AG10803 (cell line): ENCODE results near the gene IFIT3.
A peak's percentile ranks its signal among the peaks of the same experiment; 100 is the strongest.

Experiments
- DNase-seq: peaks from one replicate; pipeline ENCODE4 v3.0.0; 2010; ENCODE audit warnings: low read depth
- H3K4me3 ChIP-seq: 2 replicates; pipeline ENCODE4 v1.5.1; 2011; ENCODE audit warnings: mild to moderate bottlenecking, low read length, control low read depth
- TF ChIP-seq, protein P1 (sequence below): conservative IDR thresholded peaks from 2 replicates; pipeline ENCODE4 v1.5.1; 2011; ENCODE audit warnings: mild to moderate bottlenecking, low read length, control low read depth, inconsistent platforms

The IFIT3 gene

DNA sequence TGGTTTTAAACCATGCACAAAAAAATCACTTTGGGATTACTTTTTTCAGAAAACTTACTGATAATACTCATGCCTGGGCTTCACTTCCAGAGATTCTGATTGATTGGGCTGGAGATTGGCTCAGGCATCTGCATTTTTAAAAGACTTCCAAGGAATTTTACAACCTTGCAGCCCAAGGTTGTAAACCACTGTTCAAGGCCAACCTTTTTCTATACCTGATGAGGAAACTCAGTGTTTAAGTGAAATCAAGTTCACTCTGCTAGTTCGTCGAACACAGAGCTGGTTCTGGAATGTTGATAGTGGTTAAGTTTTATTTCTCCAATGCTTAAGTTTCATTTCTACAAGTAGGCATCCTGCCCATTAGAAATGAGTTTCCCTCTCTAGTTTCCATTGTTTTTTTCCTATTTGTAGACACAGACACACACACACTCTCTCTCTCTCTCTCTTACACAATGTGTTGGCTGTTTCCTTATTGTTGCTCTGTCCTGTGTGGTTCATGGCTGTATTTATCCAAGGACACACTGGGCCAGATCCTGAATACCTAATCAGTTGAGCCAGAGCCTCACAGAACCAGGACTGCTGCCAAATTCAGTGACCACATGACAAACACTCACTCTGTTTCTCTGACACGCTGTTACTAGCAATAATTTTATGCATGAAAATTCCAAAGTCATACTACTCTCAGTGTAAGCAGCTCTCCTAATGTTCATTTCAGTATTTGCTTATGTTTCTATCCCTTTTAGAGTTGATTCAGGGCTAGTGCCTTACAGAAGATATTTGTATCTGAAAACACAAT, 46.3 kb downstream of the IFIT3 start:
- TF ChIP-seq, protein P1, sequence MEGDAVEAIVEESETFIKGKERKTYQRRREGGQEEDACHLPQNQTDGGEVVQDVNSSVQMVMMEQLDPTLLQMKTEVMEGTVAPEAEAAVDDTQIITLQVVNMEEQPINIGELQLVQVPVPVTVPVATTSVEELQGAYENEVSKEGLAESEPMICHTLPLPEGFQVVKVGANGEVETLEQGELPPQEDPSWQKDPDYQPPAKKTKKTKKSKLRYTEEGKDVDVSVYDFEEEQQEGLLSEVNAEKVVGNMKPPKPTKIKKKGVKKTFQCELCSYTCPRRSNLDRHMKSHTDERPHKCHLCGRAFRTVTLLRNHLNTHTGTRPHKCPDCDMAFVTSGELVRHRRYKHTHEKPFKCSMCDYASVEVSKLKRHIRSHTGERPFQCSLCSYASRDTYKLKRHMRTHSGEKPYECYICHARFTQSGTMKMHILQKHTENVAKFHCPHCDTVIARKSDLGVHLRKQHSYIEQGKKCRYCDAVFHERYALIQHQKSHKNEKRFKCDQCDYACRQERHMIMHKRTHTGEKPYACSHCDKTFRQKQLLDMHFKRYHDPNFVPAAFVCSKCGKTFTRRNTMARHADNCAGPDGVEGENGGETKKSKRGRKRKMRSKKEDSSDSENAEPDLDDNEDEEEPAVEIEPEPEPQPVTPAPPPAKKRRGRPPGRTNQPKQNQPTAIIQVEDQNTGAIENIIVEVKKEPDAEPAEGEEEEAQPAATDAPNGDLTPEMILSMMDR = no peak
- peak; percentile 99 for DNase-seq
- H3K4me3 ChIP-seq = peak overlapping the region; percentile 3; the same call in 1 of the 2 replicates

DNA sequence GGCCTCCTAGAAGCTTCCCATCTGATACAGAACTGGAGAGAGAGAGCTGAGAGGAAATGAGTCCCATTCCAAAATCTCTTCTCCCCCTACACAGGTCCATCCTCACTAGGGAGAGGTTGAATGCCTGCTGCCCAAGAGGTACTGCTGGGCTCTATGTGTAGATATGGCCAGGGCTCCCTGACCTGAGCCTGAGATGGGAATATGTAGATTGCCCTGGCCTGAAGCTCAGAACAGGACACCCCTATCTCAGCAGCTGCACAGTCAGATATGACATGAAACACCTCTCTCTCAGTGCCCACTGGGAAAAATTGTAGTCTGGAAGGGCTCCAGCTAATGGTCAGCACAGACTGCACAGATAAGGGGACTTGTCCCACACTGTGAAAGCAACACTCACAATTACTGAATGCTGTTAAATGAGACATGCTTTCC, 46.9 kb downstream of the IFIT3 start:
- TF ChIP-seq, protein P1 = no peak
- DNase-seq = no peak
- H3K4me3 ChIP-seq = no peak overlapping the region

DNA sequence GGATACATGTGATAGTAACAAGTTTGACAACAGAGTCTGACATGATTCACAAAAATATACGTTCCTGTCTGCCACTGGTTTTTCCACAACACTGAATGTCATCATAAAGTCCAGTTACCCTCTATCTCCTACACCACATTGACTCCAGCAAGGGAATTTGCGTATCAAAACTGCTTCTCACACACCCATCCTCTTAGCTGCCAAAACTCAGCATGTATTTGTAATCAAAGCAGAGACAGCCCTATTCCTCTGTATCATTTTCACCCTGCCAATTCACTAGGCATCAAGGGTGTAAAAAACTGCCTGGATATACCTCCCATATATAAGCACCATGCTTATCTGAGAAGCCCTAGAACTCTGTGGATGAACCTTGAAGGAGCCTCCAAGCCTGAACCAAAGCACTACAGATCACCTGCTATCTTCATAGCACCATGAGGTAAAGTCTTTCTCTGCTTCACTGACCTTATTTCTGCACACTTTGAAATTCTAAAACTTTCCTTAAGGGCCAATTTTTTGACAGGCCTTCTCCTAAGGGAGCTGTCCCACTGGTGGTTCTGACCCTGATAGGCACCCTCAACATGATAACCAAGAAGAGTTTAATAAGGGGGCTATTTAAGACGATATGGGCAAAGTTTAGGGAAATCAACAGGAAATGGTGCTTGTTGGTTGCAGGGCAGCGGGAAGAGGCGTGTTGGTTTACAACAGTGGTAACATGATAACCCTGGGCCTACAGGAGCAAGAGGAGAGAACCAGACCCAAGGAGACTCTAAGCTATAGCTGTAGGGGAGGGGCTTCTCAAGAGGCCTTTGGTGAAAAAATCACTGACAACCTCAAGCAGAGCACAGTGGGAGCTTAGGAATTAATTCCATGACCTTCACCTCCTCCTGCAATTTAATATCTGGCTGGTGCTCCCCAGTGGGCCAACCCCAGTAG, 50.2 kb downstream of the IFIT3 start, which contains the start of gene IFIT1B:
TSS of gene IFIT1B (plus strand) at position 352 of the 933 bp plus-strand sequence. CDS start at position 432, 80 bp downstream.
- TF ChIP-seq, protein P1 = no peak
- no peak for DNase-seq

DNA sequence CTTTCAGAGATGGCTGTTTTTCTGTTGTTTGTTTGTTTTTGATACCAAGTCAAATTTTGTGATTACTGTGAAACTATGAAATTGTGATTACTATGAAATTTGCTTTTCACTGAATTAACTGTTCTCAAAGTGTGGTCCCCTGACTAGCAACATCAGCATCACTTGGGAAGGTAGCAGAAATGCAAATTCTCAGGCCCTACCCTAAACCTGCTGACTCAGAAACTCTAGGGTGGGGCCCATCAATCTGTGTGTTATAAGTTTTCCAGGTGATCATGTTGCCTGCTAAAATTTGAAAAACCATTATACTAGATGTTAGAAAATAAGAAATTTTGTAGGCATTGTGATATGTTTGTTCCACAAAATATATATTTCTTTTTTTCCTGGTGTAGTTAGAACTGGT, 51.3 kb downstream of the IFIT3 start:
- TF ChIP-seq, protein P1 = no peak
- DNase-seq = no peak

More for the DNA sequence above, 50.2 kb downstream of the IFIT3 start, which contains the start of gene IFIT1B:
- H3K4me3 ChIP-seq = no peak within 1 kb of the TSS

DNA sequence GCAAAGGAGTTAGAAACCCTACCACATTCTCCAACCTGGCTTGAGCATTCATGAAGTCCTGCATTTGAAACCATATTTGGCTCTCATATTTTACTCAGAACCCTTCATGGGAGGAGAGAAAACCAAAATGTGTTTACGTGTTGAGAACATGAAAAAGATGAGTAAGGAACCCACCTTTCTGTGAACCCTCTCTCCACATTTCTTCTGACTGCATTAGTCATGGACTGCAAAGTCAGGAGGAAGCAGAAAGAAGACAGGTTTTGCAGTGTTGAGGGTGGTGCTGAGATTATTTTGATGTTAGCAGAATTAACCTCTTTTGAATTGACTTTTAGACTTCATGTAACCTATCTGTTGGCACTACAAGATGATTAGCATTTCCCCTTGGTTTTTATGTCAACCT, 55.0 kb downstream of the IFIT3 start:
- no peak overlapping the region for H3K4me3 ChIP-seq
- no peak for DNase-seq
- TF ChIP-seq, protein P1 = no peak

More for the DNA sequence above, 51.3 kb downstream of the IFIT3 start:
- no peak overlapping the region for H3K4me3 ChIP-seq

DNA sequence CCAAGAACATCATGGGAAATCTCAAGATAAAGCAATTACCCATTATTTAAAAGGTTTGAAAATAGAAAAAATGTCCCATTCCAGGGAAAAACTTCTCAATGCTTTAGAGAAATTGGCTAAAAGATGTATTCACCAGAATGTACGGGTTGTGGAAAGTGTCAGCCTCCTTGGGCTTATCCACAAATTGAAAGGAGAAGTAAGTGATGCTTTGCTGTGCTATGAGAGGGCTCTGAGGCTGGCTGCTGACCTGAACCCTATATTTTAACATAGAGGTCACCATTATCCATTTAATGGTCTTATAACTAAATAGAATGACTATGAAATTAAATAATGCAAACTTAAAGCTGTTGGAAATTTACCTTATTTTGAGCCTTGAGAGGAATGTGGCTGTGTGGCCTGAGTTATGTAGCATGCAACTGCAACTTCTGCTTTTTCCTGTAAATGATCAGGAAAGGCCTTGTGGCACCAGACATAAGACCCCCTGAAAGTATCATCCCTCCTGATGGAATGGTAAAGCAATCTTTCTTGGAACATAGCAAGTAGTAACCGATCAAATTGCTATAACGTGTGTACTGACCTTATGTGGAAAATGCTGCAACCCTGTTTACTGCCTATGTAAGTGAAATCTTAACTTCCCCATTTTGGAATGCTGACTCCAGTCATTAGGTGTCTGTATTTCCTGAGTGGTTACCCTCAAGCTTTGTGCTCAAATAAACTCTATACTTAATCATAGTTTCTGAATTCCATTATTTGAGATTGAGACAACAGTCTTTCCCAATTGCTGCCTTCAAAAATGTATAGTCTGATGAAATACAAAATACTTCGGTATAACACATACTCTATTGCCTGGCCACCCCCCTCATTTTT, 56.9 kb downstream of the IFIT3 start:
- TF ChIP-seq, protein P1 = no peak
- peak; percentile 73 for DNase-seq

More for the DNA sequence above, 56.9 kb downstream of the IFIT3 start:
- H3K4me3 ChIP-seq = no peak overlapping the region
